GM12892 (cell line): ENCODE results near the gene TRAF7.

Experiments used
- DNase-seq: peaks from one replicate; pipeline ENCODE4 v3.0.0; 2011; ENCODE audit not compliant: insufficient read length
- FAIRE-seq: peaks from 2 replicates; lab custom pipeline; 2011; peaks lifted over from hg19 to GRCh38; lab: Jason Lieb, UNC
- POLR2A ChIP-seq: IDR thresholded peaks from 2 replicates; pipeline ENCODE4 v1.6.1; 2011; ENCODE audit warnings: low read depth, low read length, control low read depth
- POLR2AphosphoS5 ChIP-seq: IDR thresholded peaks from 2 replicates; pipeline ENCODE4 v1.6.1; 2011; ENCODE audit warnings: low read depth, low read length, control low read depth
- TAF1 ChIP-seq: IDR thresholded peaks from 2 replicates; pipeline ENCODE4 v1.6.1; 2011; ENCODE audit warnings: low read depth, mild to moderate bottlenecking, control low read depth, low read length, borderline replicate concordance

The TRAF7 gene

GRCh38 chr16:2160915-2161551 is 5.5 kb downstream of the TRAF7 start:
- FAIRE-seq (peak; percentile 86), DNase-seq (no peak)
- TF ChIP-seq POLR2A = no peak
- 0 out of 2 replicates have a peak, but pooled peaks have one; percentile 10 for TF ChIP-seq TAF1
- no peak for TF ChIP-seq POLR2AphosphoS5

GRCh38 chr16:2161911-2162310 is 6.3 kb downstream of the TRAF7 start:
- DNase-seq = no peak
- TF ChIP-seq POLR2AphosphoS5 = no peak
- no peak for TF ChIP-seq TAF1
- no peak for TF ChIP-seq POLR2A
- FAIRE-seq = no peak

GRCh38 chr16:2162676-2163118 is 7.1 kb downstream of the TRAF7 start:
- DNase-seq = no peak
- FAIRE-seq = no peak
- TF ChIP-seq POLR2A = no peak
- no peak for TF ChIP-seq POLR2AphosphoS5
- TF ChIP-seq TAF1 = no peak

GRCh38 chr16:2163211-2163881 is 7.8 kb downstream of the TRAF7 start:
- DNase-seq (no peak), FAIRE-seq (no peak)
- TF ChIP-seq POLR2AphosphoS5 = no peak
- no peak for TF ChIP-seq TAF1
- TF ChIP-seq POLR2A = no peak

- TF ChIP-seq POLR2A (no peak), POLR2AphosphoS5 (no peak), TAF1 (no peak)
- DNase-seq (no peak), FAIRE-seq (no peak)
These were observed 10.3 kb downstream of the TRAF7 start for GRCh38 chr16:2165861-2166260.

- TF ChIP-seq POLR2A = no peak
- TF ChIP-seq POLR2AphosphoS5 = no peak
- TF ChIP-seq TAF1 = no peak
- DNase-seq (no peak), FAIRE-seq (no peak)
These were observed 10.9 kb downstream of the TRAF7 start for GRCh38 chr16:2166263-2167067.

- DNase-seq = no peak
- no peak for FAIRE-seq
- TF ChIP-seq POLR2A (no peak), TAF1 (no peak), POLR2AphosphoS5 (no peak)
These were observed 11.6 kb downstream of the TRAF7 start for GRCh38 chr16:2167068-2167638.

- TF ChIP-seq POLR2AphosphoS5 (no peak), TAF1 (no peak), POLR2A (no peak)
- no peak for FAIRE-seq
- DNase-seq = no peak
These were observed 14.5 kb downstream of the TRAF7 start for GRCh38 chr16:2170080-2170479.

- DNase-seq (no peak), FAIRE-seq (no peak)
These were observed 15.2 kb downstream of the TRAF7 start for GRCh38 chr16:2170587-2171435.

GRCh38 chr16:2171601-2172178 is 16.1 kb downstream of the TRAF7 start:
- FAIRE-seq (no peak), DNase-seq (no peak)
- TF ChIP-seq POLR2A = no peak
- no peak for TF ChIP-seq TAF1
- no peak for TF ChIP-seq POLR2AphosphoS5

More at GRCh38 chr16:2170587-2171435, 15.2 kb downstream of the TRAF7 start:
- TF ChIP-seq POLR2AphosphoS5 (no peak), TAF1 (no peak), POLR2A (no peak)
